Measurements from ENCODE around the gene DACH1. TPM values are rescaled to one million over a fixed set of nuclear protein-coding genes. Genes with fewer than 3 reads are reported as not detected.

The DACH1 gene
- total and polyA plus RNA-seq, 9 of the 15 experiments (the other 6 are each of a cell fraction or from before 2014, with no cell fraction given): 0.04 to 0.07 (median 0.04) TPM; not detected in 2

GRCh38 chr13:71634602-71635443 lies 232.2 kb downstream of the DACH1 start:
- no peaks in the 10 kb centered on the region for H4K20me1 ChIP-seq (replicated peaks; ENCODE audit: control insufficient read depth, insufficient read depth, low read length)
- no peaks in the 10 kb centered on the region for H3K27me3 ChIP-seq (ENCODE audit: control insufficient read depth in 2 of 2, insufficient read depth in 2 of 2, low read length in 2 of 2)
- no peak overlapping the region for H3K9ac ChIP-seq (ENCODE audit: insufficient read depth in 1 of 2, low read depth in 2 of 2, low read length in 2 of 2)
- no peak for ATAC-seq
- BruUV-seq (replicated peaks): no TSS peak
- WGBS (ENCODE audit: insufficient coverage, low coverage, missing lambda C conversion rate): 5% methylated on average over 2 of the region's 2 CpGs
- no peaks in the 10 kb centered on the region for H3K36me3 ChIP-seq (ENCODE audit: control insufficient read depth, insufficient read depth, low read length)
- in situ Hi-C loops (cut with MboI): no loop called here
- ChIA-PET CTCF (ENCODE audit: low intra/inter-chr PET ratio) (no interaction called here), POLR2A (no interaction called here)
- no peak overlapping the region for H3K4me3 ChIP-seq
- no peak for FAIRE-seq
- no peak overlapping the region for H2AFZ ChIP-seq (ENCODE audit: low read depth, low read length)
- intact Hi-C loops (cut with micrococcal nuclease): no loop called here
- no peak overlapping the region for H3K4me2 ChIP-seq (ENCODE audit: insufficient read depth, low read length)
- H3K27ac ChIP-seq (ENCODE audit: extremely low read depth, low read depth, low read length): no peak overlapping the region
- no peaks in the 10 kb centered on the region for H3K9me1 ChIP-seq (ENCODE audit: control insufficient read depth, insufficient read depth, low read length)
- H3K4me1 ChIP-seq (replicated peaks in 1 of 2; ENCODE audit: control insufficient read depth in 2 of 2, insufficient read depth in 2 of 2, low read length in 2 of 2): no peaks in the 10 kb centered on the region
- H3K9me3 ChIP-seq (replicated peaks; ENCODE audit: control insufficient read depth, insufficient read depth, low read depth, low read length): no peaks in the 10 kb centered on the region
- no peak for TF ChIP-seq BCOR (IDR thresholded peaks at IDR 0.05)
- TF ChIP-seq ELK1 (CRISPR knock-in tag; IDR thresholded peaks at IDR 0.05): no peak
- TF ChIP-seq ZFP30 (CRISPR knock-in tag; IDR thresholded peaks at IDR 0.05; ENCODE audit: borderline replicate concordance): no peak
- no peak for TF ChIP-seq ZNF445 (CRISPR knock-in tag; IDR thresholded peaks at IDR 0.05; ENCODE audit: low read depth)
- no peak for TF ChIP-seq ZBTB8A (IDR thresholded peaks at IDR 0.05; ENCODE audit: partially characterized antibody)
- TF ChIP-seq CHAMP1 (IDR thresholded peaks at IDR 0.05): no peak
- TF ChIP-seq ZNF239 (CRISPR knock-in tag; IDR thresholded peaks at IDR 0.05): no peak
- TF ChIP-seq JUNB (CRISPR knock-in tag; conservative IDR thresholded peaks at IDR 0.05): no peak
- DNase-seq (ENCODE audit: extremely low read depth in 1 of 4, low spot score in 3 of 4): no peak
- no peaks in the 10 kb centered on the region for H3K79me2 ChIP-seq (ENCODE audit: control insufficient read depth, insufficient read depth, low read length)

All from K562 (cell line).